WTC11 (cell line): ENCODE measurements around the gene TUB. TPM values are rescaled to one million over a fixed set of nuclear protein-coding genes. Genes with fewer than 3 reads are reported as not detected.

ENCODE experiments used
- ATAC-seq: fragments of 200-7000 bp; cut with Tn5 transposase; 2 replicates; pipeline ENCODE4 v1.10.0; 2021; ENCODE audit warnings: mild to moderate bottlenecking, moderate library complexity
- CTCF ChIA-PET: fragments of 300-600 bp; sonication (Branson Sonifier 250); formaldehyde crosslinking; loops from one replicate; lab custom pipeline; 2021; ENCODE audit warnings: antibody characterized with exemption; lab: Charles Lee
- POLR2A ChIA-PET: fragments of 350-600 bp; sonication (Branson Sonifier 250); formaldehyde crosslinking; loops from one replicate; lab custom pipeline; 2021; ENCODE audit warnings: antibody characterized with exemption; lab: Charles Lee
- DNase-seq: peaks from one replicate; pipeline ENCODE4 v3.0.0; 2021; ENCODE audit warnings: low spot score
- H3K27ac Mint-ChIP-seq: 2 replicates; pipeline ENCODE4 v1.8.0; 2021; ENCODE audit warnings: mixed read lengths
- H3K27me3 Mint-ChIP-seq: 2 replicates; pipeline ENCODE4 v1.8.0; 2021; ENCODE audit warnings: low read depth, mild to moderate bottlenecking, moderate library complexity, mixed read lengths
- H3K36me3 Mint-ChIP-seq: 2 replicates; pipeline ENCODE4 v1.8.0; 2021; ENCODE audit warnings: mixed read lengths
- H3K4me1 Mint-ChIP-seq: 2 replicates; pipeline ENCODE4 v1.8.0; 2022; ENCODE audit warnings: mixed read lengths
- H3K4me3 Mint-ChIP-seq: 2 replicates; pipeline ENCODE4 v1.8.0; 2021; ENCODE audit warnings: mild to moderate bottlenecking, moderate library complexity, mixed read lengths
- H3K9me3 Mint-ChIP-seq: 2 replicates; pipeline ENCODE4 v1.8.0; 2021; ENCODE audit warnings: mixed read lengths
- ATF1 ChIP-seq: sonication (generic); formaldehyde crosslinking; IDR thresholded peaks from 2 replicates; pipeline ENCODE4 v1.8.1; 2023; ENCODE audit warnings: mild to moderate bottlenecking, moderate library complexity, missing genetic modification reagents
- ELF4 ChIP-seq: sonication (generic); formaldehyde crosslinking; IDR thresholded peaks from 2 replicates; pipeline ENCODE4 v1.8.1; 2022; ENCODE audit warnings: low read depth, mild to moderate bottlenecking, moderate library complexity, missing genetic modification reagents
- ESRRA ChIP-seq: sonication (generic); formaldehyde crosslinking; IDR thresholded peaks from 2 replicates; pipeline ENCODE4 v1.8.1; 2022; ENCODE audit warnings: mild to moderate bottlenecking, missing genetic modification reagents, borderline replicate concordance
- GTF2I ChIP-seq: fragments of 250-450 bp; sonication (Bioruptor Pico); conservative IDR thresholded peaks from 2 replicates; pipeline ENCODE4 v1.4.0; 2021; ENCODE audit warnings: mild to moderate bottlenecking
- SMAD3 ChIP-seq: sonication (generic); formaldehyde crosslinking; IDR thresholded peaks from 2 replicates; pipeline ENCODE4 v1.8.0; 2022; ENCODE audit warnings: missing genetic modification reagents, mild to moderate bottlenecking, borderline replicate concordance
- SOX15 ChIP-seq: fragments of 250-450 bp; sonication (Bioruptor Pico); IDR thresholded peaks from 2 replicates; pipeline ENCODE4 v1.9.0; 2021; ENCODE audit warnings: mild to moderate bottlenecking
- TEAD4 ChIP-seq: sonication (generic); formaldehyde crosslinking; IDR thresholded peaks from 2 replicates; pipeline ENCODE4 v1.8.0; 2022; ENCODE audit warnings: mild to moderate bottlenecking, missing genetic modification reagents
- ZNF121 ChIP-seq: sonication (generic); formaldehyde crosslinking; IDR thresholded peaks from 2 replicates; pipeline ENCODE4 v1.8.0; 2023; ENCODE audit warnings: missing genetic modification reagents
- ZNF423 ChIP-seq: fragments of 250-450 bp; sonication (Bioruptor Pico); IDR thresholded peaks from 2 replicates; pipeline ENCODE4 v2.1.2; 2022; ENCODE audit warnings: mild to moderate bottlenecking, moderate library complexity
- total RNA-seq: library from RNA; stranded (reverse); gene quantifications from 3 replicates; pipeline ENCODE4 v1.2.3, GENCODE V29; 2021
- TF ChIP-seq, protein P1 (sequence below): sonication (generic); formaldehyde crosslinking; IDR thresholded peaks from 2 replicates; pipeline ENCODE4 v1.8.1; 2023; ENCODE audit warnings: mild to moderate bottlenecking, missing genetic modification reagents
- TF ChIP-seq, protein P2 (sequence below): sonication (generic); formaldehyde crosslinking; IDR thresholded peaks from 2 replicates; pipeline ENCODE4 v1.8.1; 2023; ENCODE audit warnings: mild to moderate bottlenecking, moderate library complexity, missing genetic modification reagents
- TF ChIP-seq, protein P3 (sequence below): sonication (generic); formaldehyde crosslinking; IDR thresholded peaks from 2 replicates; pipeline ENCODE4 v1.8.0; 2022; ENCODE audit warnings: mild to moderate bottlenecking, missing genetic modification reagents
- TF ChIP-seq, protein P4 (sequence below): sonication (generic); formaldehyde crosslinking; IDR thresholded peaks from 2 replicates; pipeline ENCODE4 v1.8.0; 2022; ENCODE audit warnings: missing genetic modification reagents
- TF ChIP-seq, protein P5 (sequence below): sonication (generic); formaldehyde crosslinking; IDR thresholded peaks from 2 replicates; pipeline ENCODE4 v1.8.1; 2022; ENCODE audit warnings: missing genetic modification reagents, borderline replicate concordance

Gene TUB
- total RNA-seq, 1 experiment from 2014 or later = 32.1 TPM

DNA sequence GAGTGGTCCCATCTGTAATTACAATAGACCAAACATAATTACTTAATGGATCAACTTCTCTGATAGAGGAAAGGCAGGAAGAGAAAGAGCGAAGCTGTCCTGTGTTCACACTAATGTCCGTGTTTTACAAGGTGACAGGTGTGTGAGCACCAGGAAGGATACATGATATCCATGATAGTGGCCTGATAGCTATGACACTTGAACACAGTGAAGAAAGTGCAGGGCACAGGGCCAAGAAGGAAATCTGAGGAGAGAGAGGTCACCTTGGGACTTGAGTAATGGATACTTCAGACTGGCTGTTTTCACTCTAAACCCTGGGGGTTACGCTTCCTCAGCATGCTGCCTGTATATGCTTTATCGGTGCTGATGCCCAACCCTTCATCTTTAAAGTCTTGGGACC lies 29.4 kb downstream of the TUB start:
- H3K27me3 Mint-ChIP-seq = no peaks in the 10 kb centered on the region
- peaks cover 21% of the 10 kb centered on the region for H3K36me3 Mint-ChIP-seq
- H3K27ac Mint-ChIP-seq = no peak overlapping the region
- ATAC-seq (no peak), DNase-seq (no peak)
- no peak for TF ChIP-seq ESRRA
- TF ChIP-seq, protein P1, sequence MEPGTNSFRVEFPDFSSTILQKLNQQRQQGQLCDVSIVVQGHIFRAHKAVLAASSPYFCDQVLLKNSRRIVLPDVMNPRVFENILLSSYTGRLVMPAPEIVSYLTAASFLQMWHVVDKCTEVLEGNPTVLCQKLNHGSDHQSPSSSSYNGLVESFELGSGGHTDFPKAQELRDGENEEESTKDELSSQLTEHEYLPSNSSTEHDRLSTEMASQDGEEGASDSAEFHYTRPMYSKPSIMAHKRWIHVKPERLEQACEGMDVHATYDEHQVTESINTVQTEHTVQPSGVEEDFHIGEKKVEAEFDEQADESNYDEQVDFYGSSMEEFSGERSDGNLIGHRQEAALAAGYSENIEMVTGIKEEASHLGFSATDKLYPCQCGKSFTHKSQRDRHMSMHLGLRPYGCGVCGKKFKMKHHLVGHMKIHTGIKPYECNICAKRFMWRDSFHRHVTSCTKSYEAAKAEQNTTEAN = no peak
- TF ChIP-seq ATF1 (CRISPR knock-in tag) = no peak
- POLR2A ChIA-PET = no interaction called here
- H3K9me3 Mint-ChIP-seq = 0 out of 2 replicates have a peak, but pooled peaks cover 3% of the 10 kb centered on the region
- no peak overlapping the region for H3K4me3 Mint-ChIP-seq
- no peaks in the 10 kb centered on the region for H3K4me1 Mint-ChIP-seq
- CTCF ChIA-PET = interaction anchor here (0.5 to 3.1 kb wide), 6 partner anchors 11 to 135 kb away, joined by 3 to 18 read pairs (median 6); no protein-coding TSS in a partner anchor

DNA sequence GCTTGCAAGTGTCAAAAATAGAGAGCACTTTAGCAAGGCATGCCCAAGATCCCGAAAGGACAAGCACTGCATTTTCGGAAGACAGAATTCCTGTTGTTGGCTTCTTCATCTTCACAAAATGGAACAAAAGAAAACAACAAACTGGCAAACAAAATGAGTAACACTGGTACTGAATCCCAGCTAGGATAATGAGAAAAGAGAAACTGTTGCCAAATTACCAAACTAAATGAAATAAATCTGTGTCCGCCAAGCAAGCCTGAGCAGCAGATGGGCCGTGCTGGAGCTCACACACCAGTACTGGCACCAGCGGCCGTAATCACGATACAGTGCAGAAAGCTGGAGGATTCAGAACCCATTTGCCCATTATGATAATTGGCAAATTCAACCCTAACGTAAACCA lies 30.6 kb downstream of the TUB start:
- Mint-ChIP-seq H3K4me1 (no peaks in the 10 kb centered on the region), H3K27me3 (no peaks in the 10 kb centered on the region), H3K9me3 (0 out of 2 replicates have a peak, but pooled peaks cover 3% of the 10 kb centered on the region), H3K4me3 (no peak overlapping the region), H3K36me3 (peaks cover 15% of the 10 kb centered on the region), H3K27ac (no peak overlapping the region)
- TF ChIP-seq SOX15 (CRISPR knock-in tag) (no peak), TEAD4 (CRISPR knock-in tag) (no peak)
- TF ChIP-seq, protein P2, sequence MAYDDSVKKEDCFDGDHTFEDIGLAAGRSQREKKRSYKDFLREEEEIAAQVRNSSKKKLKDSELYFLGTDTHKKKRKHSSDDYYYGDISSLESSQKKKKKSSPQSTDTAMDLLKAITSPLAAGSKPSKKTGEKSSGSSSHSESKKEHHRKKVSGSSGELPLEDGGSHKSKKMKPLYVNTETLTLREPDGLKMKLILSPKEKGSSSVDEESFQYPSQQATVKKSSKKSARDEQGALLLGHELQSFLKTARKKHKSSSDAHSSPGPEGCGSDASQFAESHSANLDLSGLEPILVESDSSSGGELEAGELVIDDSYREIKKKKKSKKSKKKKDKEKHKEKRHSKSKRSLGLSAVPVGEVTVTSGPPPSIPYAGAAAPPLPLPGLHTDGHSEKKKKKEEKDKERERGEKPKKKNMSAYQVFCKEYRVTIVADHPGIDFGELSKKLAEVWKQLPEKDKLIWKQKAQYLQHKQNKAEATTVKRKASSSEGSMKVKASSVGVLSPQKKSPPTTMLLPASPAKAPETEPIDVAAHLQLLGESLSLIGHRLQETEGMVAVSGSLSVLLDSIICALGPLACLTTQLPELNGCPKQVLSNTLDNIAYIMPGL = no peak
- ChIA-PET CTCF (interaction anchor here (1.4 to 3.1 kb wide), 3 partner anchors 12 to 105 kb away, joined by 3 to 14 read pairs (median 6); no protein-coding TSS in a partner anchor), POLR2A (no interaction called here)
- DNase-seq (no peak), ATAC-seq (no peak)

DNA sequence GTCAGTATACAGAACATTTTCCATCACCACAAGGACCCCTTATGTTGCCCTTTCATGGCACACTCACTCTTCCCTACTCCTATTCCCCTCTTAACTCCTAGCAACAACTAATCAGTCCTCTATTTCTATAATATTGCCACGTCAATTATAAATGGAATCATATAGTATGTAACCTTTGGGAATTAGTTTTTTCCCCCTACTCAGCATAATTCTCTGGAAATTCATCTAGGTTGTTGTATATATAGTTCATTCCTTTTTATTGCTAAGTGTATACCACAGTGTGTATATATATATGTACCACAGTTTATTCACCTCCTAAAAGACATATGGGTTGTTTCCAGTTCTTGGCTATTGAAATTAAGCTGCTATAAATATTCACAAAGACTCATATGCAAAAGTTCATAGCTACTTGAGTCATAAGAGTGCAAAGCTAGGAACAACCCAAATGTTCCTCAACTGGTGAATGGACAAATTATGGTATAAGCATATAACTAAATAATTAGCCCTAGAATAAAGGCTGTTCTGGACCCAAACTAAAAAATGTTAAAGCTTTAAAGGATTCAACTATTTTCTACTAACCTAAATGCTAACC lies 41.3 kb downstream of the TUB start:
- Mint-ChIP-seq H3K4me1 (no peaks in the 10 kb centered on the region), H3K4me3 (no peak overlapping the region), H3K9me3 (0 out of 2 replicates have a peak, but pooled peaks cover 4% of the 10 kb centered on the region), H3K36me3 (peaks cover 7% of the 10 kb centered on the region)
- no peak for DNase-seq
- CTCF ChIA-PET = interaction anchor here (1.0 kb wide), 1 partner anchor 31 kb away, joined by 5 read pairs; no protein-coding TSS in a partner anchor
- TF ChIP-seq GTF2I (no peak), ZNF121 (CRISPR knock-in tag) (no peak), SMAD3 (CRISPR knock-in tag) (no peak), ZNF423 (CRISPR knock-in tag) (no peak), ELF4 (CRISPR knock-in tag) (no peak)
- TF ChIP-seq, protein P3, sequence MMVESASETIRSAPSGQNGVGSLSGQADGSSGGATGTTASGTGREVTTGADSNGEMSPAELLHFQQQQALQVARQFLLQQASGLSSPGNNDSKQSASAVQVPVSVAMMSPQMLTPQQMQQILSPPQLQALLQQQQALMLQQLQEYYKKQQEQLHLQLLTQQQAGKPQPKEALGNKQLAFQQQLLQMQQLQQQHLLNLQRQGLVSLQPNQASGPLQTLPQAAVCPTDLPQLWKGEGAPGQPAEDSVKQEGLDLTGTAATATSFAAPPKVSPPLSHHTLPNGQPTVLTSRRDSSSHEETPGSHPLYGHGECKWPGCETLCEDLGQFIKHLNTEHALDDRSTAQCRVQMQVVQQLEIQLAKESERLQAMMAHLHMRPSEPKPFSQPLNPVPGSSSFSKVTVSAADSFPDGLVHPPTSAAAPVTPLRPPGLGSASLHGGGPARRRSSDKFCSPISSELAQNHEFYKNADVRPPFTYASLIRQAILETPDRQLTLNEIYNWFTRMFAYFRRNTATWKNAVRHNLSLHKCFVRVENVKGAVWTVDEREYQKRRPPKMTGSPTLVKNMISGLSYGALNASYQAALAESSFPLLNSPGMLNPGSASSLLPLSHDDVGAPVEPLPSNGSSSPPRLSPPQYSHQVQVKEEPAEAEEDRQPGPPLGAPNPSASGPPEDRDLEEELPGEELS (CRISPR knock-in tag) = no peak
- TF ChIP-seq, protein P4, sequence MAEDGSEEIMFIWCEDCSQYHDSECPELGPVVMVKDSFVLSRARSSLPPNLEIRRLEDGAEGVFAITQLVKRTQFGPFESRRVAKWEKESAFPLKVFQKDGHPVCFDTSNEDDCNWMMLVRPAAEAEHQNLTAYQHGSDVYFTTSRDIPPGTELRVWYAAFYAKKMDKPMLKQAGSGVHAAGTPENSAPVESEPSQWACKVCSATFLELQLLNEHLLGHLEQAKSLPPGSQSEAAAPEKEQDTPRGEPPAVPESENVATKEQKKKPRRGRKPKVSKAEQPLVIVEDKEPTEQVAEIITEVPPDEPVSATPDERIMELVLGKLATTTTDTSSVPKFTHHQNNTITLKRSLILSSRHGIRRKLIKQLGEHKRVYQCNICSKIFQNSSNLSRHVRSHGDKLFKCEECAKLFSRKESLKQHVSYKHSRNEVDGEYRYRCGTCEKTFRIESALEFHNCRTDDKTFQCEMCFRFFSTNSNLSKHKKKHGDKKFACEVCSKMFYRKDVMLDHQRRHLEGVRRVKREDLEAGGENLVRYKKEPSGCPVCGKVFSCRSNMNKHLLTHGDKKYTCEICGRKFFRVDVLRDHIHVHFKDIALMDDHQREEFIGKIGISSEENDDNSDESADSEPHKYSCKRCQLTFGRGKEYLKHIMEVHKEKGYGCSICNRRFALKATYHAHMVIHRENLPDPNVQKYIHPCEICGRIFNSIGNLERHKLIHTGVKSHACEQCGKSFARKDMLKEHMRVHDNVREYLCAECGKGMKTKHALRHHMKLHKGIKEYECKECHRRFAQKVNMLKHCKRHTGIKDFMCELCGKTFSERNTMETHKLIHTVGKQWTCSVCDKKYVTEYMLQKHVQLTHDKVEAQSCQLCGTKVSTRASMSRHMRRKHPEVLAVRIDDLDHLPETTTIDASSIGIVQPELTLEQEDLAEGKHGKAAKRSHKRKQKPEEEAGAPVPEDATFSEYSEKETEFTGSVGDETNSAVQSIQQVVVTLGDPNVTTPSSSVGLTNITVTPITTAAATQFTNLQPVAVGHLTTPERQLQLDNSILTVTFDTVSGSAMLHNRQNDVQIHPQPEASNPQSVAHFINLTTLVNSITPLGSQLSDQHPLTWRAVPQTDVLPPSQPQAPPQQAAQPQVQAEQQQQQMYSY (CRISPR knock-in tag) = no peak
- TF ChIP-seq, protein P5, sequence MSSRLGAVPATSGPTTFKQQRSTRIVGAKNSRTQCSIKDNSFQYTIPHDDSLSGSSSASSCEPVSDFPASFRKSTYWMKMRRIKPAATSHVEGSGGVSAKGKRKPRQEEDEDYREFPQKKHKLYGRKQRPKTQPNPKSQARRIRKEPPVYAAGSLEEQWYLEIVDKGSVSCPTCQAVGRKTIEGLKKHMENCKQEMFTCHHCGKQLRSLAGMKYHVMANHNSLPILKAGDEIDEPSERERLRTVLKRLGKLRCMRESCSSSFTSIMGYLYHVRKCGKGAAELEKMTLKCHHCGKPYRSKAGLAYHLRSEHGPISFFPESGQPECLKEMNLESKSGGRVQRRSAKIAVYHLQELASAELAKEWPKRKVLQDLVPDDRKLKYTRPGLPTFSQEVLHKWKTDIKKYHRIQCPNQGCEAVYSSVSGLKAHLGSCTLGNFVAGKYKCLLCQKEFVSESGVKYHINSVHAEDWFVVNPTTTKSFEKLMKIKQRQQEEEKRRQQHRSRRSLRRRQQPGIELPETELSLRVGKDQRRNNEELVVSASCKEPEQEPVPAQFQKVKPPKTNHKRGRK (CRISPR knock-in tag) = no peak
- TF ChIP-seq, protein P1 = no peak
- TF ChIP-seq, all 79 proteins: peak for 0
- Mint-ChIP-seq H3K27me3 (no peaks in the 10 kb centered on the region), H3K27ac (no peak overlapping the region)
- no peak for ATAC-seq
- POLR2A ChIA-PET = no interaction called here
